ENCODE data around the gene TMCO4.
"Not testable (repeated sequence)": the region's sequence is repeated elsewhere in the genome, so short reads cannot be mapped to it uniquely, and the experiment has no call there.

GRCh38 chr1:19849307-19849706, 49.6 kb upstream of the TMCO4 start:
- not testable (repeated sequence) for TF ChIP-seq CTCF (conservative IDR thresholded peaks at IDR 0.05 in 1 of 2, IDR thresholded peaks at IDR 0.05 in 1 of 2; ENCODE audit: extremely low read depth in 1 of 2, insufficient read depth in 1 of 2, low read depth in 1 of 2, low read length in 2 of 2); EZH2 (IDR thresholded peaks at IDR 0.05; ENCODE audit: borderline replicate concordance, low read length)
